ENCODE results near the gene SLC2A3.
"Not testable (repeated sequence)": the region's sequence is repeated elsewhere in the genome, so short reads cannot be mapped to it uniquely, and the experiment has no call there.

SLC2A3 gene

DNA sequence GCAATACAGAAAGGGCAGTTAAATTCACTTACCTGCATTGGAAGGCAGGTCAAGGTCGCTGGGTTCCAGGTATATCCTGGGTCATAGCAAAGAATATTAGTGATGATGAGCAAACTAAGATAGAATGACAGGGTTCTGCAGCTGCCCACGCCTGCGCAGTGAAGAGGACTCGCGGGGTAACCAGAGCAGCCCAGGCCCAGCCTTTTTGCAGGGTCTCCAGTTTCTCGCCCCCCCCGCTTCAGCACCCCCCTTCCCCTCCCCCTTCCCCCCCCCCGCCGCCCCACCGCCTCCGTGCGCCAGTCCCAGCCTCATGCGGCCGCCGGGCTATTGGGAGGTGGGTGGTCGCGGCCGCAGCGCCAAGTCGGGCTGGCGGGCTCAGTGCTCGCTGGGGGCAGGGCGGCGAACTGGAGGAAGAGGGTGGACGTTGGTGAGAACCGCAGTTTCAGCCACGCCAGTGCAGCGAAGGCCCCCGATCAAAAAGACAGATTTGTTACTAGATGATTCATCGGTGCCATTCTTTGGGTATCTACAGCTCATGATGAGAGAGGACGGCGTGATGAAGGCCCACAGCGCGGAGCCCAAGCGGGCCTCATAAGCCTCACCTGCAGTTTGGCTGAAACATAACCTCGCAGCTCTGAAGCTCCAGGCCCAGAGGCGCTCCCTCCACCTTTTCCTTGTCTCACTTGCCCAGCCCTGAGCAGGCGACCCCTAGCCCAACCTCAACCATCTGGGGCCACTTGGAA, 20.2 kb downstream of the SLC2A3 start:
- no peak for DNase-seq (ENCODE audit: low read depth)

DNA sequence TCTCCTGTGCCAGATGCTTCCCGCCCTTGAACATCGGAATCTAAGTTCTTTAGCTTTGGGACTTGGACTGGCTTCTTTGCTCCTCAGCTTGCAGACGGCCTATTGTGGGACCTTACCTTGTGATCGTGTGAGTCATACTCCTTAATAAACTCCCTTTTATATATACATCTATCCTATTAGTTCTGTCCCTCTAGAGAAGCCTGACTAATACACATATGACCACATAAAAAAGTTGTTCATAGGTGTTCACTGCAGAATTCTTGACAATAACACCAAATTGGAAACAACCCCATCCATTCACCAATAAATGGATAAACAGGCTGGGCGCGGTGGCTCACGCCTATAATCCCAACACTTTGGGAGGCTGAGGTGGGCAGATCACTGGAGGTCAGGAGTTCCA, 25.9 kb downstream of the SLC2A3 start:
- DNase-seq (ENCODE audit: low read depth) = not testable (repeated sequence)

DNA sequence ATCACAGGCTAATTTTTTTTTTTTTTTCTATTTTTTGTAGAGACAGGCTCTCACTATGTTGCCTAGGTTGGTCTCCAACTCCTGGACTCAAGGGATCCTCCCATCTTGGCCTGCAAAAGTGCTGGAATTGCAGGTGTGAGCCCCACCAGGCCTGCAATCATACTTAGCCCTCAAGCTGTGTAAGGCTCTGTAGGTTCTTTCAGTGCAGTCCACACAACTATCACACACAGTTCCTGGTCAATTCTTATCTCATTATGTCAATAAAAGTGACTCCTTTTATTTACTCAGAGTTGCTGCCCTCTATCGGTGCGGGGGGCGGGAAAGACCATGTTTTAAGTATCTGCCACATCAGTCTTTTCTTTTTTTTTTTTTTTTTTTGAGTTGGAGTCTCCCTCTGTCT, 29.0 kb downstream of the SLC2A3 start:
- DNase-seq (ENCODE audit: low read depth) = no peak

DNA sequence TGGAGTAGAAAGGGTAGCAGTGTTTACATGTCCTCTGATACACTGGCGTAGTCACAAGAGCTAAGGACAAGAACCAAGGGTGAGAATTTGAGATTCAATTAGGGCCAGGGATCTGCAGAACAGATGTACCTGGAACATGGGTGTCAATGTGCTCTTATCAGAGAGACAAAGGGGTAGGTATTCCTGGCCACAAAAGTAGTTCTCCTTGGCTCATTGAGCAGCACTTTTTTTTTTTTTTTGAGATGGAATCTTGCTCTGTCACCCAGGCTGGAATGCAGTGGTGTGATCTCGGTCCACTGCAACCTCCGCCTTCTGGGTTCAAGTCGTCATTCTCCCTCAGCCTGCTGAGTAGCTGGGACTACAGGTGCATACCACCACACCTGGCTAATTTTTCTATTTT, 29.7 kb downstream of the SLC2A3 start:
- not testable (repeated sequence) for DNase-seq (ENCODE audit: low read depth)

DNA sequence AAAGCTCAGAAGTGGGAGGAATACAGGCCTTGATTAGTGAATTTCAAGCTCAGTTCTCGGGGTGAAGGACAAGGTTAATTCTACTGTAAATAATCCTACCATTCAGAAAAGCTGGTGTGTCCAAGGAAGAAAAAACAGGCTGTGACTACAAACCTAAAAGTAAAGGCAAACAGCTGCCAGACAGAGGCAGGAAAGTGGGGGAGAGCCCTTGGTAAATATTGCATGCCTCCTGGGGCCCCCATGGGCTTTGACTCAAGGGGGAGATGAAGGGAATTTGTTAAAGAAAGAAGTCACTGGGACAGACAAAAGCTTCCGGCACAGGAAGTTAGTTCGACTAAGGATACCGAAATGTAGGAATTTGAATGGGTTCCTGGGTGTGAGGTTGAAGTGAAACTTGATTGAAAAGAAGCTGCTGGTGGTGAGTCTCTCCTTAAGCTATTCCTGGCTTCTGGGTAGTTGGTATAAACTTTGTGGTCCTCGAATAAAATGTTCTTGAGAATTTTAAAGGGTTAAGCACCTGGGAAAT, 30.3 kb downstream of the SLC2A3 start:
- DNase-seq (ENCODE audit: low read depth) = not testable (repeated sequence)

DNA sequence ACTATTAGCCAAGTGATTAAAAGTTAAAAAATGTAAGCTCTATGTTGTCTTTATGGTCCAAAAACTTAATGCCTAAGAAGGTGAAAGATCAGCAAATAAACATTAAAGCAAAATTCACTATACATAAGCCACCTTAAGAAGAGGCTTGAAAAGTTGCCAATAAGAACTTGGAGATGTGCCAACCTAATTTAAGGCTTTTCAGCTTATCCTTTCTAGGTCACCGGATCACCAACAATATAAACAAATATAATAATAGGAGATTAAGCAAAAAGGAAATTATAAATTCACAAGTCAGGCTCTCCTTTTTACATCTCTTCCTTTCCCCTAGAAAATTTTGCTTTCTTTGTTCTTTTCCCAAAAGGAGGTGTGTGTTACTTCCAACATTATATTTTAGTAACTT, 30.9 kb downstream of the SLC2A3 start:
- no peak for DNase-seq (ENCODE audit: low read depth)

DNA sequence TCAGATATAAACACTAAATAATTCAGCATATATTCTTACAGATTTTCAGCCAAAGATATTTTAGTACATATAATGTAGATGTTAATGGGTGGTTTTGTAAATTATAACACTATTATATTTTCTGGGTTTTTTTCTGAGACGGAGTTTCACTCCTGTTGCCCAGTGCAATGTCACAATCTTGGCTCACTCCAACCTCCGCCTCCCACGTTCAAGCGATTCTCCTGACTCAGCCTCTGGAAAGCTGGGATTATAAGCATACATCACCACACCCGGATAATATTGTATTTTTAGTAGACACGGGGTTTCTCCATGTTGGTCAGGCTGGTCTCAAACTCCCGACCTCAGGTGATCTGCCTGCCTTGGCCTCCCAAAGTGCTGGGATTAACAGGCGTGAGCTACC, 33.6 kb downstream of the SLC2A3 start:
- not testable (repeated sequence) for DNase-seq (ENCODE audit: low read depth)

DNA sequence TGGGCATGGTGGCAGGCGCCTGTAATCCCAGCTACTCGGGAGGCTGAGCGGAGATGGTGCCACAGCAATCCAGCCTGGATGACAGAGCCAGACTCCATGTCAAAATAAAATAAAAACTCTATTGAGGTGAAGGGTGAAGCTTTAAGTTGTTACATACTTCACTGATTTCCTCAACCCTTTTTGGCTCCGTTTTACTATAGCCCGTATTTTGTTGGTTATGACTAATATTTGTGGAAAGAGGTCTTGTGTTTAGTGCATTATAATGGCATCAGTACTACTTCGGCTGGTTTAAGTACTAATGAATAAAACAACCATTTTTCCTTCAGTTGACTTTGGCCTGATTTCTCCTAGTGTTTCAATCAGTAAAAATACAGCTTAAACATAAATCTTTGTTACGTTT, 36.2 kb downstream of the SLC2A3 start:
- DNase-seq (ENCODE audit: low read depth) = no peak

DNA sequence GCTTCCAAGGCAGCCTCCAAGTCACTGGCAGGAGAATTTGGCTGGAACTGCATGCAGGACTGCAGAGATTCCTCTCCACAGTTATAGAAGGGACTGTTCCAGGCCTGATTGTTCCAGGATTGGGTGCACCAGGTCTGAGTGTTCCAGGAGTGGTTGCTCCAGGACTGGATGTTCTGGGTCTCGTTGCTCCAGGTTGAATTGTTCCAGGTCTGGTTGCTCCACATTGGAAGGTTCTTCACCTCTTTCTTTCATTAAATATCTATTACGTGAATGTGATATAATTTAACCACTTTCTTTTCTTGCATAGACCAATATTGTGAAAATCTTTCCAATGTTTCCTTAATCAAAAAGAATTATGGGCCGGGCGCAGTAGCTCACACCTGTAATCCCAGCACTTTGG, 39.3 kb downstream of the SLC2A3 start:
- DNase-seq (ENCODE audit: low read depth) = not testable (repeated sequence)

DNA sequence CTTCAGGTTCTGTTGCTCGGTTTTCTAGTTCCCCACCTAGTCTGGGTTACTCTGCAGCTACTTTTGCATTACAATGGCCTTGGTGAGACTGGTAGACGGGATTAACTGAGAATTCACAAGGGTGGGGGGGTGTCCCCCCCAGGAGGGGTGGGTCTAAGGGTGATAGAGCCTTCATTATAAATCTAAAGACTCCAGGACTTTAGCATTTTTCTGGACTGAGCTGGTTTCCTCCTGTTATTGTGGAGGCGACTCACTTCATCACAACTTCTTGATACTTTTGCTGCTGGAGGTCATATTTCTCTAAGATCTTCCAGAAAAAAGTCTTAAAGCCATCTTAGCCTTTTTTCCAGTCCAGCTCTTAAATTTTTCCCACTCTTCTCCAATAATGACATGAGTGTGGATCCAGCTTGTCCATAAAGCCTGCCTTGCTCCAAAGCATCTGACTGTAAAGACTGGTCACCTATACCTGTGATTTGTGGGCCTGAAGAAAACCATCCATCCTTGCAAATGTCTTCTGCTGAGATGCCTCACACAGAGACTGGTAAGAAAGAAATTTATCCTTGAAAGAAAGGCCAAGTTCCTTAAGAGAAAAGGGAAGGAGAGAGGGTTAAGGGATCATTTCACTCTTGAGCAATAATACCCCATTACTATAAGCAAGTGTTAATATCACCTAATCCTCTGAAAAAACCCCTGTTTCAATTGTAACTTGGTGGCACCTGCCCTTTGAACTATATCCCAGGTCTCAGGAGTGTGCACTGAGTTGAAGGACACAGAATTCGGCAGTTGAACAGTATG, 43.6 kb downstream of the SLC2A3 start:
- no peak for DNase-seq (ENCODE audit: low read depth)

DNA sequence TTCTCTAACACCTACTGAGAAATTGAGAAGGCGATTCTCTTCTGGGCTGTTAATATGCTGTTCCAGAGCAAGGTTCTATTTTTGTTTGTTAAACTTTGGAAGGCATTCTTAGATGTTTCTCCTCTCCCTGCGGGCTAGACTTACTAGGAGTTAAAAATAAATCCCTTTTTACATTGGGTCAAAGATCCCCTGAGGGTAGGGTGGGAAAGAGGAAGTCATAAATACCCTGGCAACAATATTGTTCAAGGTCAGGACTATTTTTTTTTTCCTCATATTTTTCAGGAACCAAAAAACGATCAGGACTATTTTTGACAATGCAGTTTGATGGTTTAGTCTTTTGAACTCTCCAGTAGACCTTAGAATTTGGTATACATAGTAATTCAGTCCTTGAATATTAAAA, 51.3 kb downstream of the SLC2A3 start:
- no peak for DNase-seq (ENCODE audit: low read depth)

DNA sequence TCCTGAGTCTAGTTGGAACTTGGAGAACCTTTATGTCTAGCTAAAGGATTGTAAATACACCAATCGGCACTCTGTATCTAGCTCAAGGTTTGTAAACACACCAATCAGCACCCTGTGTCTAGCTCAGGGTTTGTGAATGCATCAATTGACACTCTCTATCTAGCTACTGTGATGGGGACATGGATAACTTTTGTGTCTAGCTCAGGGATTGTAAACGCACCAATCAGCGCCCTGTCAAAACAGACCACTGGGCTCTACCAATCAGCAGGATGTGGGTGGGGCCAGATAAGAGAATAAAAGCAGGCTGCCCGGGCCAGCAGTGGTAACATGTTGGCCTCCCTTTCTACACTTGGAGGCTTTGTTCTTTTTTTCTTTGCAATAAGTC, 54.3 kb downstream of the SLC2A3 start:
- not testable (repeated sequence) for DNase-seq (ENCODE audit: low read depth)

DNA sequence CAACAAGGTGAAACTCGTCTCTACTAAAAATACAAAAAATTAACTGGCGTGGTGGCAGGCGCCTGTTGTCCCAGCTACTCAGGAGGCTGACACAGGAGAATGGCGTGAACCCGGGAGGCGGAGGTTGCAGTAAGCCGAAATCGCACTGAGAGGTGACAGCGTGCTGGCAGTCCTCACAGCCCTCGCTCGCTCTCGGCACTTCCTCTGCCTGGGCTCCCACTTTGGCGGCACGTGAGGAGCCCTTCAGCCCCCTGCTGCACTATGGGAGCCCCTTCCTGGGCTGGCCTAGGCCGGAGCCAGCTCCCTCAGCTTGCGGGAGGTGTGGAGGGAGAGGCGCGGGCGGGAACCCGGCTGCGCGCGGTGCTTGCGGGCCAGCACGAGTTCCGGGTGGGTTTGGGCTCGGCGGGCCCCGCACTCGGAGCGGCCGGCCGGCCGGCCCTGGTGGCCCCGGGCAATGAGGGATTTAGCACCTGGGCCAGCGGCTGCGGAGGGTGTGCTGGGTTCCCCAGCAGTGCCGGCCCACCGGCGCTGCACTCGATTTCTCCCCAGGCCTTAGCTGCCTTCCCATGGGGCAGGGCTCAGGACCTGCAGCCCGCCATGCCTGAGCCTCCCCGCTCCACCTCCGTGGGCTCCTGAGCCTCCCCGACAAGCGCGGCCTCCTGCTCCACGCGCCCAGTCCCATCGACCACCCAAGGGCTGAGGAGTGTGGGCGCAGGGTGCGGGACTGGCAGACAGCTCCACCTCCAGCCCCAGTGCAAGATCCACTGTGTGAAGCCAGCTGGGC, 54.8 kb downstream of the SLC2A3 start:
- DNase-seq (ENCODE audit: low read depth) = not testable (repeated sequence)

DNA sequence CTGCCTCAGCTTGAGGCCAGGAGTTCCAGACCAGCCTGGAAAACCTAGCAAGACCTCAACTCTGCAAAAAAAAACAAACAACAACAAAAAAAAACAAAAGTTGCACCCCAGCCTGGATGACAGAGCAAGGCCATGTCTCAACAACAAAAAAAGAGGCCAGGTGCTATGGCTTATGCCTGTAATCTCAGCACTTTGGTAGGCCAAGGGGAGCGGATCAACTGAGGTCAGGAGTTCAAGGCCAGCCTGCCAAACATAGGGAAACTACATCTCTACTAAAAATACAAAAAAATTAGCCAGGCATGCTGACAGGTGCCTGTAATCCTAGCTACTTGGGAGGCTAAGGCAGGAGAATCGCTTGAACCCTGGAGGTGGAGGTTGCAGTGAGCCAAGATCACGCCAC, 56.7 kb downstream of the SLC2A3 start:
- no peak for DNase-seq (ENCODE audit: low read depth)

DNA sequence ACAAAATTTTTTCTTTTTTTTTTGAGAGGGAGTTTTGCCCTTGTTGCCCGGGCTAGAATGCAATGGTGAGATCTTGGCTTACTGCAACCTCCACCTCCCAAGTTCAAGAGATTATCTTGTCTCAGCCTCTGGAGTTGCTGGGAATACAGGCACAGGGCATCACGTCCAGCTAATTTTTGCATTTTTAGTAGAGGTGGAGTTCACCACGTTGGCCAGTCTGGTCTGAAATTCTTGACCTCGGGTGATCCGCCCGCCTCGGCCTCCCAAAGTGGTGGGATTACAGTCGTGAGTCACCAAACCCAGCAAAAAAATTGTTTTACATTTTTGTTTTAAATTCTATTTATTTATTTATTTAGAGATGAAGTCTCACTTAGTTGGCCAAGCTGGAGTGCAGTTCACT, 58.6 kb downstream of the SLC2A3 start:
- DNase-seq (ENCODE audit: low read depth) = no peak

DNA sequence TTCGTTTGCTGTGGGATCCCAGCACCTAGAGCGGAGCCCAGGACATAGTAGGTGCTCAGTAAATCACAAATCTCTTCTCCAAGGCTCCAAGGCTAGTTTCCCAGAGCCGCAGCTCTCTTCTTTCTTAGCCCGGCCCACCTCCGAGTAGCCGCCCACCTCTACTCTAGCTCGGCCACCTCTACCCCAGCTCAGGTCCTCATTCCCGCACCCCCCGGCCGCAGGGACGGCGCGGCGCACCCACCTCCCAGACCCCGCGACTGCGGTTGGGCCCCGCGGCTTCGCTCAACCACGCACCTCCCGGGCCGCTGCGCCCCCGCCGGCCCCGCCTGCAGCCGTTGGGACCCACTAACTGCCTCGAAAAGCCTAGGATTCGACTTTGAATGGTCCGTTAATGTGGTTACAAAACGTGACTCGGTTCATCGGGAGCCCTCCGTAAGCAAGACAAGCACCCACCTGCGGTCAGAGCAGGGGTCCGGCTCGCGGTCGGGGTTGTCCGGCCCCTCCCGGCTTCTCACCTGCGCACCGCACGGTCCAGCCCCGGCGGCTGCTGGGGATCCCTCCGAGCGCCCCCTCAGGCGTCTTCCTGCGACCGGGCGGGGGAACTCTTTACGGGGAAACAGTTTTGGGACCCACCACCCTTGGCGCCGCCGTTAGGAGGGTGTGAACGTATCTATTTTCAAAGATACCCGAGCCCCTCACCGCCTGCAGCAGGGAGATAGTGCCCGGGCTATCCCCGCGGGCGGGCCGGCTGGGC, 63.2 kb downstream of the SLC2A3 start, which contains the start of gene SLC2A14:
Gene SLC2A14 (minus strand): TSS at position 350 of the 754 bp plus-strand sequence. CDS start 3,035 bp downstream, outside the sequence.
- DNase-seq (ENCODE audit: low read depth) = no peak

DNA sequence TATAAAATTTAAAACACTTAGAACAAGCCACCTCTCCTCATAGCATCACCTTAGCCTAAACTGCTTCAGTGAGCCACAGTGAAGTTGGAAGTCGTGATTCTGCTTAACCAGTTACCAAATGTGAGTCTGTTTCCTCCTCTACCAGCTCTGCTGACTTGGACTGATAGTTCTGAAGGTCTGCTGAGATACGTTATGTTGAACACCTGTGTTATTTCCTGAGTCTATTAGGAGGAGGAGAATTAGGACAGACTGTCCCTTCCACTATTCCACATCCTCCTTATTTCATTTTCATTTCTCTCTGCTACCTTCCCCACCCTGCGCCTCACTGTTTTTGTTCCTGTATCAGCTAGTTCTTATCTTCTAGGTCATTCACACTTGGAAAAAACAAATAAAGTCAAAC, 65.7 kb downstream of the SLC2A3 start:
- no peak for DNase-seq (ENCODE audit: low read depth)

Data from HS-5 (cell line).